CD14-positive monocyte (primary cell): Measurements from ENCODE around the gene MEIOSIN. TPM values are rescaled to one million over a fixed set of nuclear protein-coding genes. Genes with fewer than 3 reads are reported as not detected.

Experiments used
- DNase-seq, 3 donors: peaks; one replicate each; pipeline ENCODE4 v3.0.0-alpha.2; 2011 to 2022
- H2AFZ ChIP-seq: 2 replicates; pipeline ENCODE4 v1.6.0; 2012; ENCODE audit warnings: mild to moderate bottlenecking, low read depth, low read length, inconsistent platforms; ENCODE audit not compliant: insufficient read depth, poor library complexity, severe bottlenecking
- H3K27ac ChIP-seq, 2 donors: 1 replicate in 1 of 2; 2 replicates in 1 of 2; pipeline ENCODE4 v1.5.1; 2012 to 2013; ENCODE audit warnings: low read length in 2 of 2, control low read depth in 1 of 2, inconsistent platforms in 1 of 2, low read depth in 1 of 2, mild to moderate bottlenecking in 1 of 2
- H3K27me3 ChIP-seq, 2 donors: one replicate each; pipeline versions ENCODE4 v1.6.0 to v1.6.1; 2011 to 2013; ENCODE audit warnings: low read length in 2 of 2; ENCODE audit not compliant: control insufficient read depth in 2 of 2, insufficient read depth in 2 of 2
- H3K36me3 ChIP-seq, 2 donors: replicated peaks in 1 of 2; 1 replicate in 1 of 2; 2 replicates in 1 of 2; pipeline versions ENCODE4 v1.5.1 to v1.6.1; 2012 to 2013; ENCODE audit warnings: low read length in 2 of 2, control low read depth in 1 of 2, inconsistent platforms in 1 of 2, mild to moderate bottlenecking in 1 of 2; ENCODE audit not compliant: insufficient read depth in 2 of 2, control insufficient read depth in 1 of 2
- H3K4me1 ChIP-seq, 2 donors: 1 replicate in 1 of 2; 2 replicates in 1 of 2; pipeline versions ENCODE4 v1.5.1 to v1.6.1; 2012 to 2013; ENCODE audit warnings: low read length in 2 of 2, control low read depth in 1 of 2, inconsistent platforms in 1 of 2, mild to moderate bottlenecking in 1 of 2, moderate library complexity in 1 of 2; ENCODE audit not compliant: insufficient read depth in 2 of 2, control insufficient read depth in 1 of 2
- H3K4me2 ChIP-seq: replicated peaks from 2 replicates; pipeline ENCODE3; 2012; ENCODE audit warnings: low read length, moderate library complexity, mild to moderate bottlenecking; ENCODE audit not compliant: poor library complexity, severe bottlenecking; ENCODE audit errors: extremely low read depth
- H3K4me3 ChIP-seq, 3 experiments: fragments of 200-600 bp in 1 of 3; sonication (generic) in 1 of 3; replicated peaks in 1 of 3; 1 replicate in 2 of 3; 2 replicates in 1 of 3; pipeline ENCODE4 v1.5.1; 2011 to 2013; ENCODE audit warnings: low read length in 3 of 3, mild to moderate bottlenecking in 3 of 3, control low read depth in 2 of 3, low read depth in 2 of 3, inconsistent platforms in 1 of 3, moderate library complexity in 1 of 3
- H3K79me2 ChIP-seq: 2 replicates; pipeline ENCODE4 v1.6.0; 2012; ENCODE audit warnings: mild to moderate bottlenecking, control low read depth, inconsistent platforms, low read length, moderate library complexity; ENCODE audit not compliant: insufficient read depth
- H3K9ac ChIP-seq: 2 replicates; pipeline ENCODE4 v1.6.0; 2017; ENCODE audit warnings: low read length, mild to moderate bottlenecking; ENCODE audit not compliant: insufficient read depth, poor library complexity, severe bottlenecking
- H3K9me3 ChIP-seq, 2 donors: replicated peaks in 1 of 2; 1 replicate in 1 of 2; 2 replicates in 1 of 2; pipeline versions ENCODE4 v1.5.1 to v1.6.1; 2012 to 2013; ENCODE audit warnings: low read length in 2 of 2, control low read depth in 1 of 2; ENCODE audit not compliant: control insufficient read depth in 1 of 2, insufficient read depth in 1 of 2
- H4K20me1 ChIP-seq: 2 replicates; pipeline ENCODE4 v1.6.0; 2012; ENCODE audit warnings: mild to moderate bottlenecking, low read length, control low read depth, moderate library complexity; ENCODE audit not compliant: insufficient read depth
- H3K27ac Mint-ChIP-seq, 7 donors: one replicate each; pipeline ENCODE4 v1.8.0; 2020; ENCODE audit warnings: mild to moderate bottlenecking in 7 of 7, mixed read lengths in 7 of 7, moderate library complexity in 6 of 7, inconsistent platforms in 2 of 7
- H3K27me3 Mint-ChIP-seq, 3 donors: one replicate each; pipeline ENCODE4 v1.8.0; 2021 to 2022; ENCODE audit warnings: low read depth in 3 of 3, mild to moderate bottlenecking in 3 of 3, mixed read lengths in 3 of 3, moderate library complexity in 3 of 3, inconsistent platforms in 1 of 3
- H3K36me3 Mint-ChIP-seq, 2 donors: one replicate each; pipeline ENCODE4 v1.8.0; 2020; ENCODE audit warnings: mixed read lengths in 2 of 2, inconsistent platforms in 1 of 2, mild to moderate bottlenecking in 1 of 2
- H3K4me1 Mint-ChIP-seq: one replicate; pipeline ENCODE4 v1.8.0; 2020; ENCODE audit warnings: mild to moderate bottlenecking, mixed read lengths
- H3K4me3 Mint-ChIP-seq, 2 donors: one replicate each; pipeline ENCODE4 v1.8.0; 2020; ENCODE audit warnings: mild to moderate bottlenecking in 2 of 2, mixed read lengths in 2 of 2, moderate library complexity in 1 of 2
- H3K9me3 Mint-ChIP-seq, 7 donors: one replicate each; pipeline ENCODE4 v1.8.0; 2020 to 2022; ENCODE audit warnings: mixed read lengths in 7 of 7, mild to moderate bottlenecking in 6 of 7, moderate library complexity in 6 of 7, inconsistent platforms in 2 of 7
- WGBS: methylation state at CpG from one replicate; pipeline ENCODE4 v1.1.5; 2013; ENCODE audit warnings: missing lambda C conversion rate; ENCODE audit not compliant: insufficient coverage; 5-methylcytosine and 5-hydroxymethylcytosine counted together
- intact Hi-C, 2 donors: fragments of 100-400 bp; cut with micrococcal nuclease; formaldehyde crosslinking; loops; one replicate each; pipeline versions ENCODE4 v1.15.0 to v1.15.1; 2023
- polyA plus RNA-seq, 3 donors: library from polyadenylated mRNA; depleted of rRNA in 1 of 3; unstranded in 2 of 3; stranded (reverse) in 1 of 3; fragments of 300-500 nt in 2 of 3; fragments of >200 nt in 1 of 3; fragmentation: Illumina TruSeq in 2 of 3; gene quantifications; 1 replicate in 2 of 3; 2 replicates in 1 of 3; pipeline ENCODE4 v1.2.3, GENCODE V29; 2012 to 2021
- TF ChIP-seq, protein P1 (sequence below): fragments of 200-600 bp; IDR thresholded peaks from one replicate; pipeline ENCODE4 v1.8.0; 2022; ENCODE audit warnings: antibody characterized with exemption, mild to moderate bottlenecking

MEIOSIN gene
- polyA plus RNA-seq, 3 donors = not detected

DNA sequence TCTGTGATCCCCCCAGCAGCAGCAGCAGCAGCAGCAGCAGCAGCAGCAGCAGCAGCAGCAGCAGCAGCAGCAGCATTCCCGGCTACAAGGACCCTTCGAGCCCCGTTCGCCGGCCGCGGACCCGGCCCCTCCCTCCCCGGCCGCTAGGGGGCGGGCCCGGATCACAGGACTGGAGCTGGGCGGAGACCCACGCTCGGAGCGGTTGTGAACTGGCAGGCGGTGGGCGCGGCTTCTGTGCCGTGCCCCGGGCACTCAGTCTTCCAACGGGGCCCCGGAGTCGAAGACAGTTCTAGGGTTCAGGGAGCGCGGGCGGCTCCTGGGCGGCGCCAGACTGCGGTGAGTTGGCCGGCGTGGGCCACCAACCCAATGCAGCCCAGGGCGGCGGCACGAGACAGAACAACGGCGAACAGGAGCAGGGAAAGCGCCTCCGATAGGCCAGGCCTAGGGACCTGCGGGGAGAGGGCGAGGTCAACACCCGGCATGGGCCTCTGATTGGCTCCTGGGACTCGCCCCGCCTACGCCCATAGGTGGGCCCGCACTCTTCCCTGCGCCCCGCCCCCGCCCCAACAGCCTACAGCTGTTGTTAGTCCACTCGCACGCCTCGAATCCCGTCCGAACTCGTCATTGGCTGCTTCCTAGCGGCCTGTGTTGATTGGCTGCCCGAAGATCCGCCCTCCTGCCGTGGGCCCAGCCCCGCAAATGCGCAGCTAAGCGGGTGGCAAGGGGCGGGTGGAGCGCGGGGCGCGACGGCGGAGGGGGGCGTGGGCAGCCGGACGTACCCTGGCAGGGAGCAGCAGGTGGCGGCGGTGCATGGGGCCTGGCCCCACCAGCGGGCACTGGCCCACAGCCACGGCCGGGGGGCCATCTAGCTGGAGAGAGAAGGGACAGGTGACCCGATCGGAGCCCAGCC lies 37.2 kb downstream of the MEIOSIN start:
- whole genome bisulfite sequencing = 1% methylated on average over 78 of the region's 79 CpGs
- intact Hi-C loops = loop anchor here (1.0 kb wide), 1 partner anchor 29 kb away; no protein-coding TSS in a partner anchor
- H3K4me2 ChIP-seq = peak overlapping the region; percentile 87
- H3K27ac ChIP-seq = no peak overlapping the region
- H3K4me1 Mint-ChIP-seq = peaks cover 22% of the 10 kb centered on the region
- H3K4me3 ChIP-seq = peak overlapping the region in 2 of 3 experiments; percentile 26 to 77
- peaks cover 6 to 20% of the 10 kb centered on the region in 2 donors for H3K9me3 ChIP-seq
- no peaks in the 10 kb centered on the region for H3K79me2 ChIP-seq
- H3K27me3 Mint-ChIP-seq = peaks cover 75 to 99% (median 82%) of the 10 kb centered on the region in 3 donors
- TF ChIP-seq, protein P1, sequence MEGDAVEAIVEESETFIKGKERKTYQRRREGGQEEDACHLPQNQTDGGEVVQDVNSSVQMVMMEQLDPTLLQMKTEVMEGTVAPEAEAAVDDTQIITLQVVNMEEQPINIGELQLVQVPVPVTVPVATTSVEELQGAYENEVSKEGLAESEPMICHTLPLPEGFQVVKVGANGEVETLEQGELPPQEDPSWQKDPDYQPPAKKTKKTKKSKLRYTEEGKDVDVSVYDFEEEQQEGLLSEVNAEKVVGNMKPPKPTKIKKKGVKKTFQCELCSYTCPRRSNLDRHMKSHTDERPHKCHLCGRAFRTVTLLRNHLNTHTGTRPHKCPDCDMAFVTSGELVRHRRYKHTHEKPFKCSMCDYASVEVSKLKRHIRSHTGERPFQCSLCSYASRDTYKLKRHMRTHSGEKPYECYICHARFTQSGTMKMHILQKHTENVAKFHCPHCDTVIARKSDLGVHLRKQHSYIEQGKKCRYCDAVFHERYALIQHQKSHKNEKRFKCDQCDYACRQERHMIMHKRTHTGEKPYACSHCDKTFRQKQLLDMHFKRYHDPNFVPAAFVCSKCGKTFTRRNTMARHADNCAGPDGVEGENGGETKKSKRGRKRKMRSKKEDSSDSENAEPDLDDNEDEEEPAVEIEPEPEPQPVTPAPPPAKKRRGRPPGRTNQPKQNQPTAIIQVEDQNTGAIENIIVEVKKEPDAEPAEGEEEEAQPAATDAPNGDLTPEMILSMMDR = peak; percentile 99
- H3K9ac ChIP-seq = no peak overlapping the region
- peaks cover 58 to 92% of the 10 kb centered on the region in 2 donors for H3K27me3 ChIP-seq
- H3K4me1 ChIP-seq = peaks cover 27 to 35% of the 10 kb centered on the region in 2 donors
- H4K20me1 ChIP-seq = peaks cover 48% of the 10 kb centered on the region
- peak overlapping the region; percentile 58 to 88 for H3K4me3 Mint-ChIP-seq
- H3K27ac Mint-ChIP-seq = peak overlapping the region in 1 of 7 donors; percentile 50
- H3K36me3 Mint-ChIP-seq = peaks cover 4 to 6% of the 10 kb centered on the region in 2 donors
- H3K9me3 Mint-ChIP-seq = peaks cover 0 to 20% (median 14%) of the 10 kb centered on the region in 7 donors
- DNase-seq = peak; percentile 75 to 80 (median 76)
- no peaks in the 10 kb centered on the region for H3K36me3 ChIP-seq
- H2AFZ ChIP-seq = peak overlapping the region; percentile 38

DNA sequence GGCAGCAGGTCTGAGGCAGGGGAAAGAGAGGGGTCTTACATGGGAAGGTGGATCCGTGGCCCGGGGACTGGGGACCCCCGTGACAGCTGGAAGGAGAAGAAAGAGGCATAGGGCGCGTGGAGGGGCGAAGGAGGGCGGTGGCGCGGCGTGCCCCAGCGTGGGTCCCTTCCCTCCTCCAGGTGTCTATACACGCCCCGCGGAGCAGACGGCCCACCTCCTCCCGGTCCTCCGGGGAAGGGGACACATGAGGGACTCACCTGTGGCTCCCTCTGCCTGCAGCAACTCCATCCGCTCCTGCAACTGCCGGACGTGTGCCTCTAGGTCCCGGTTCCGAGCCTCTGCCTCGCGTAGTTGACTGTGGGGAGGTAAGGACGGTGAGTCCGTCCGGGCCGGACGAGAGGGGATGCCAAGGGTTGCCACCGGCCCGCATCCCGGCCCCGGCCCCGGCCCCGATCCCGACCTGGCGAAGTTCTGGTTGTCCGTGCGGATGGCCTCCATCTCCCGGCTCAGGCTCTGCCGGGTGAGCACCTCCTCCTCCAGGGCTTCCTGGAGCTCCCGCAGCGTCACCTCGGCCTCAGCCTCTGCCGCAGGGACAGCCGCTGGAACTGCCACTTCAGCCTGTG lies 38.2 kb downstream of the MEIOSIN start:
- Mint-ChIP-seq H3K4me1 (peaks cover 22% of the 10 kb centered on the region), H3K4me3 (peak overlapping the region in 1 of 2 donors; percentile 87), H3K36me3 (peaks cover 4 to 6% of the 10 kb centered on the region in 2 donors), H3K27me3 (peaks cover 69 to 99% (median 75%) of the 10 kb centered on the region in 3 donors), H3K9me3 (peaks cover 0 to 22% (median 16%) of the 10 kb centered on the region in 7 donors), H3K27ac (no peak overlapping the region)
- peaks cover 27 to 35% of the 10 kb centered on the region in 2 donors for H3K4me1 ChIP-seq
- no peaks in the 10 kb centered on the region for H3K36me3 ChIP-seq
- no peaks in the 10 kb centered on the region for H3K79me2 ChIP-seq
- intact Hi-C loops = no loop called here
- H3K27ac ChIP-seq = no peak overlapping the region
- H4K20me1 ChIP-seq = peaks cover 49% of the 10 kb centered on the region
- no peak for DNase-seq
- H3K9ac ChIP-seq = no peak overlapping the region
- H2AFZ ChIP-seq = no peak overlapping the region
- H3K9me3 ChIP-seq = peaks cover 6 to 20% of the 10 kb centered on the region in 2 donors
- TF ChIP-seq, protein P1 = no peak
- H3K27me3 ChIP-seq = peaks cover 56 to 85% of the 10 kb centered on the region in 2 donors
- H3K4me3 ChIP-seq = no peak overlapping the region
- no peak overlapping the region for H3K4me2 ChIP-seq
- 93% methylated on average over 41 of the region's 46 CpGs for WGBS
